Motor neuron (in vitro differentiated cells): ENCODE measurements around the gene BABAM2. TPM values are rescaled to one million over a fixed set of nuclear protein-coding genes. Genes with fewer than 3 reads are reported as not detected.

ENCODE experiments used
- ATAC-seq, 8 experiments: fragments of 200-7000 bp; cut with Tn5 transposase; replicated peaks in 6 of 8; 2 replicates each; pipeline ENCODE4 v1.8.0; 2021; ENCODE audit warnings: mild to moderate bottlenecking in 8 of 8, moderate library complexity in 8 of 8
- H3K27ac ChIP-seq, 2 donors: fragments of 250-450 bp; sonication (Bioruptor Pico); 2 replicates each; pipeline ENCODE4 v1.9.0; 2021; ENCODE audit warnings: antibody characterized with exemption in 2 of 2, mild to moderate bottlenecking in 2 of 2, moderate library complexity in 1 of 2
- H3K4me1 ChIP-seq, 2 donors: fragments of 250-450 bp; sonication (Bioruptor Pico); replicated peaks in 1 of 2; 2 replicates each; pipeline ENCODE4 v1.6.1; 2021; ENCODE audit warnings: antibody characterized with exemption in 2 of 2, mild to moderate bottlenecking in 2 of 2, moderate library complexity in 1 of 2
- H3K4me3 ChIP-seq, 5 donors: fragments of 250-450 bp; sonication (Bioruptor Pico); 2 replicates each; pipeline ENCODE4 v1.9.0; 2021; ENCODE audit warnings: antibody characterized with exemption in 5 of 5, mild to moderate bottlenecking in 5 of 5, moderate library complexity in 4 of 5
- WGBS, 10 experiments: fragments of 450-650 bp; shearing (Covaris generic); methylation state at CpG; one replicate each; pipeline ENCODE4 v1.0.0; 2022; 5-methylcytosine and 5-hydroxymethylcytosine counted together
- in situ Hi-C, 9 experiments: fragments of 400-800 bp; cut with MboI; loops; one replicate each; pipeline ENCODE4 v1.15.0; 2021; ENCODE audit warnings: low sequenced_read_pairs in 9 of 9, low pct_unique_long_range_greater_than_20kb in 2 of 9; ENCODE audit not compliant: unreplicated experiment in 9 of 9
- total RNA-seq, 8 experiments: library from RNA; unstranded; fragments of 300-600 nt; gene quantifications; 2 replicates each; pipeline versions ENCODE4 v1.2.3 to v1.2.4, GENCODE V29; 2022

BABAM2 gene
- total RNA-seq, 8 experiments from 2014 or later = 16.4 to 110 (median 36.4) TPM

DNA sequence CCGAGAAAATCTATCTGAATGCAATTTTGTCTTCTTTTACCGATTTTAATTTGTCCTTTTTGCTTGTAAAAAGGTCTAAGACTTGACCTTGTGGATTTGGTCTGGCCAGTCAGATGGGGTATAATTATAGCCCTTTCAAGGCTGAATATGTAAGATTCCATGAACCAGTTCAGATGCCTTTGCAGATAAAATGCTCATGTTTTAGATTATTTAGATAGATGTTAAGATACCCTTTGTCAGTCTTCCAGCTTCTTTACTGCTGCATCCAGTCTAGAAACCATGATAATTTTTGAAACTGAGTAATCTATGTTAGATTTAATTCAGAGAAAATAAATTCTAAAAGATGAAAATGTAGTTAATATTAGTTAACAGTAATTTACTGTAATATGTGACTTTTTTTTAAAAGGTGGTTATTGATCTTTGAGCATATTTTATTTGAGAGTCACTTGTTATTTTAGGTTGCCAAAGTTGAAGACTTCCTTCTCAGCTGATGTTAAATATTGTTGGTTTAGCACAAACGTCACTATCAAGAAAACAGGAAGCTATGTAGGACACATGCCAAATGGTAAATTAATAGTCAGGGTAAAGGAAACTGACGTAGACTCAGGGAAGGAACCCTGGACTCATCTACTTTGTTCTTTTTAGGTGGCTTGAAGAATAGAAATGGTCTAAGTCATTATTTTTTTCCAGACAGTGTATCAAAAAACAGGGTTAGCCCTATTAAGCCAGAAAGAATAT, 29.8 kb downstream of the BABAM2 start:
- ATAC-seq = peak in 1 of 8 experiments; percentile 41
- H3K4me3 ChIP-seq = no peak overlapping the region
- in situ Hi-C loops = no loop called here
- 62 to 93% (median 76%) methylated on average over 2 to 4 of the region's 4 CpGs for WGBS, 10 experiments
- H3K27ac ChIP-seq = no peak overlapping the region
- H3K4me1 ChIP-seq = peaks cover 0 to 3% of the 10 kb centered on the region in 2 donors

GRCh38 chr2:27921424-27921823, 30.9 kb downstream of the BABAM2 start:
- Histone ChIP-seq H3K27ac (no peak overlapping the region), H3K4me3 (no peak overlapping the region), H3K4me1 (peaks cover 0 to 2% of the 10 kb centered on the region in 2 donors)
- ATAC-seq = no peak
- in situ Hi-C loops = no loop called here
- WGBS, 10 experiments = 67 to 100% (median 100%) methylated on average over 1 to 2 of the region's 2 CpGs; no CpG with 5 or more reads in 2 of the 10 experiments

DNA sequence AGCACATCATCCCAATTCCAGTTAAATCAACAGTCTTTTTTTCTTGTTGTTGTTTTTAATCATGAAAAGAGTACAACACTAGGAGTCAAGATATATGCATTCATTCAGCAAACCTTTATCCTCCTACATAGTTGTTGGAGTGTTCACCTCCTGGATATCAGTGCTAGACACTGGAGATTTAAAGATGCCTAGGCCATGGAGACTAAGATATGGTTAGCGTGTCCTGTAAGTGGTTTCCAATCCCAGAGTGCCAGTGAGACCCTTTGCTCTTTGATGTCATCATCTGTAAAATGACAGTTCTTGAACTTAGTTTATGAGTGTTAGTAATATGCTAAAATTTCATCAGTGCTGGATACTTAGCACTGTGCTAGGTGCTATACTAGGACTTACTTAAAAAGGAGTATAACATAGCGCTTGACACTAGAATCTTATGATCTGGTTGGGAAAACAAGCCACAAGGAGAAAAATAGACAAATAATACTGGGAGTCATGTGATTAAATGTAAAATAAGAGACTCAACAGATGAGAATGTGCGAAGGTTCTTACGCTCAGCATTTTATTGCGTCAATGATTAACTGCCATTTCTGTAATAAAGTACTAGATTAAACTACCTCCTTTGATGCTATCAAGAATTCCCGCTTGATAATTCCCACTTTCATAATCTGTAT, 31.5 kb downstream of the BABAM2 start:
- no peak overlapping the region for H3K4me3 ChIP-seq
- H3K27ac ChIP-seq = no peak overlapping the region
- in situ Hi-C loops = no loop called here
- no peaks in the 10 kb centered on the region for H3K4me1 ChIP-seq
- ATAC-seq = no peak
- 89 to 100% (median 99%) methylated on average over 3 to 6 of the region's 6 CpGs for WGBS, 10 experiments

- no peaks in the 10 kb centered on the region for H3K4me1 ChIP-seq
- WGBS, 10 experiments = 63 to 100% (median 90%) methylated on average over 1 of the region's 1 CpG; no CpG with 5 or more reads in 3 of the 10 experiments
- H3K27ac ChIP-seq = no peak overlapping the region
- H3K4me3 ChIP-seq = no peak overlapping the region
- in situ Hi-C loops = no loop called here
- no peak for ATAC-seq
These were observed 32.3 kb downstream of the BABAM2 start for GRCh38 chr2:27922842-27923241.

DNA sequence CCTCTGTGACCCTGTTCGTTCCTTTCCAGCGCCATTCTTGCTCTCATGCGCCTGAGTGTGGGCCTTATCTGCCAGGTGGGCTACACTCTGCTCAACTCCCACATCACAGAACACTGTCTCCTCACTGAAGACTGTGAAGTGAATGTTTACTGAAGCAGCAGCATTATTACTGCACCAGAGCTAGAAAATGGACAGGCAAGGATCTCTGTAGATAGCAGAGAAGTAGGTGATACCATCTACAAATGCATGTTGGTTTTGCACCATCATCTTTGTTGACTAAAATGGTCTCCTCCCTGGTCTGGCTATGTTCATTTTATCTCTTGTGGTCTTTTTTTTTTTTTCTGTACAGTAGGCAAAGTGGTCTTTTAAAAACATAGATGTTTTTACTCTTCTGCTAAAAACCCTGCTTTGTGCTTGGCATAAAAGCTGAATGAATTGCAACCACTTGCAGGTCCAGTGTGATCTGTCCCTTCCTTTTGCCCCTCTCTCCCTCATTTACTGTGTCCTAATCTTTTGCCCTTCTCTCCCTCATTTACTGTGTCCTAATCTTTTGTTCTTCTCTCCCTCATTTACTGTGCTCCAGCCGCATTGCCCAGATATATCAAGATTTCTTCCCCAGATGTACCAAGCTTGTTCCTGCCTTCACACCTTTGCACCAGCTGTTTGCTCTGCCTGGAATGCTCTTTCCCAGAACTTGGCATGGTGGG, 35.4 kb downstream of the BABAM2 start:
- Histone ChIP-seq H3K4me1 (no peaks in the 10 kb centered on the region), H3K4me3 (no peak overlapping the region), H3K27ac (no peak overlapping the region)
- 94 to 100% (median 100%) methylated on average over 1 to 4 of the region's 4 CpGs; no CpG with 5 or more reads in 2 of the 10 experiments for WGBS, 10 experiments
- in situ Hi-C loops = no loop called here
- no peak for ATAC-seq

DNA sequence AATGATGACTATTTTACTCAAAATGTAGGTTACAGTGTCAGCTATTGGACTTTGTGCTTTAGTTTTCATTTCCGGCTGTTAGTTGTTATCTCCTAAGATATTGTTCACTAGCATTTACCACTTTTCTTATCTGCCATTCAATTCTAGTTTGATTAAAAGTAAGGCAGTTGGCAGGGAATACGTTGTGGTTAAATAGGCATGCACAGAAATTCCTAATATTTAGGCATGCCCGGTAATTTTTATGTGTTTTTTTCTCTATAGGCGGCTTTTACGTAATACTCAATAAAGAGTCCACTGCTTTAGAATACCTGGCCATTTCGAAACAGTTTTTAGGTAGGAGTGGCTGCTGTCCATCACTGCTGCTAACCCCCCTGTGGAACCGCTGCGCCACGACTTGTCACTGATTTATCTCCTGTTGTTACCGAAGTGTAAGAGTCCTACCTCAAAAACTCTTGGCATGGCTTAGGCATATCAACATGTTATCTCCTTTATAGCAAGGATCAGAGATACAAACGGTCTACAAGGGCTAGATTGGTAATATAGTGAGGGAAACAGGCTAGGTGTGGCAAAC, 39.5 kb downstream of the BABAM2 start:
- in situ Hi-C loops = no loop called here
- 72 to 100% (median 90%) methylated on average over 1 to 11 of the region's 11 CpGs for WGBS, 10 experiments
- Histone ChIP-seq H3K4me3 (no peak overlapping the region), H3K27ac (no peak overlapping the region), H3K4me1 (no peaks in the 10 kb centered on the region)
- ATAC-seq = no peak

- Histone ChIP-seq H3K27ac (no peak overlapping the region), H3K4me3 (no peak overlapping the region), H3K4me1 (no peaks in the 10 kb centered on the region)
- in situ Hi-C loops = no loop called here
- 72 to 100% (median 94%) methylated on average over 2 to 4 of the region's 4 CpGs for WGBS, 10 experiments
- no peak for ATAC-seq
These were observed 40.9 kb downstream of the BABAM2 start for GRCh38 chr2:27931361-27931950.

GRCh38 chr2:27932396-27932795, 41.9 kb downstream of the BABAM2 start:
- H3K27ac ChIP-seq = no peak overlapping the region
- H3K4me3 ChIP-seq = no peak overlapping the region
- WGBS, 10 experiments = 92 to 100% (median 100%) methylated on average over 1 to 2 of the region's 2 CpGs; no CpG with 5 or more reads in 1 of the 10 experiments
- no peak for ATAC-seq
- H3K4me1 ChIP-seq = no peaks in the 10 kb centered on the region
- in situ Hi-C loops = no loop called here

DNA sequence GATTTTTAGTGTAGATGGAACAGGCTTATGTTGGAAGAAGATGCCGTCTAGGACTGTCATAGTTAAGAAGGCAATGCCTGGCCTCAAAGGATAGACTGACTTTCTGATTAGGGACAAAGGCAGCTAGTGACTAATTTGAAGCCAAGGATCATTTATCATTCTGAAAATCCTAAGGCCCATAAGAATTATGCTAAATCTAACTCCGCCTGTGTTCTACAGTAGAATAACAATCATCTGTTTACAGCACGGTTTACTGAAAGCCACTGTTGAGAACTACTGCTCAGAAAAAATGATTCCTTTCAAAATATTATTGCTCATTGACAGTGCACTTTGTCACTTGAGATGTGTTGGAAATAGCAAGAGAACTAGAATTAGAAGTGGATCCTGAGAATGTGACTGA, 44.5 kb downstream of the BABAM2 start:
- in situ Hi-C loops = no loop called here
- WGBS, 10 experiments = 54 to 89% (median 75%) methylated on average over 1 to 3 of the region's 3 CpGs; no CpG with 5 or more reads in 2 of the 10 experiments
- no peak overlapping the region for H3K4me3 ChIP-seq
- H3K27ac ChIP-seq = no peak overlapping the region
- ATAC-seq = peak in 3 of 8 experiments; percentile 38 to 94 (median 86)
- no peaks in the 10 kb centered on the region for H3K4me1 ChIP-seq

- ATAC-seq = no peak
- WGBS, 10 experiments = 25 to 100% (median 66%) methylated on average over 1 to 2 of the region's 2 CpGs; no CpG with 5 or more reads in 1 of the 10 experiments
- no peak overlapping the region for H3K4me3 ChIP-seq
- in situ Hi-C loops = no loop called here
- no peaks in the 10 kb centered on the region for H3K4me1 ChIP-seq
- H3K27ac ChIP-seq = no peak overlapping the region
These were observed 49.7 kb downstream of the BABAM2 start for GRCh38 chr2:27940090-27940671.

GRCh38 chr2:27940982-27941381, 50.5 kb downstream of the BABAM2 start:
- Histone ChIP-seq H3K4me3 (no peak overlapping the region), H3K4me1 (no peaks in the 10 kb centered on the region), H3K27ac (no peak overlapping the region)
- 93 to 100% (median 96%) methylated on average over 5 of the region's 5 CpGs; no CpG with 5 or more reads in 6 of the 10 experiments for WGBS, 10 experiments
- in situ Hi-C loops = no loop called here
- ATAC-seq = no peak
